OCI-LY7 (cell line): ENCODE results near the gene HAND1.

Experiments used
- EZH2phosphoT487 ChIP-seq: fragments of 200-600 bp; sonication (generic); IDR thresholded peaks from 2 replicates; pipeline ENCODE4 v1.6.1; 2018; ENCODE audit warnings: low read depth, borderline replicate concordance, mild to moderate bottlenecking, mixed run types, antibody characterized with exemption, low read length, moderate library complexity, mixed read lengths
- TF ChIP-seq, protein P1 (sequence below): fragments of 200-600 bp; sonication (generic); conservative IDR thresholded peaks from 2 replicates; pipeline ENCODE4 v1.5.1; 2014; ENCODE audit warnings: mild to moderate bottlenecking, antibody characterized with exemption, low read length, moderate library complexity, mixed read lengths

DNA sequence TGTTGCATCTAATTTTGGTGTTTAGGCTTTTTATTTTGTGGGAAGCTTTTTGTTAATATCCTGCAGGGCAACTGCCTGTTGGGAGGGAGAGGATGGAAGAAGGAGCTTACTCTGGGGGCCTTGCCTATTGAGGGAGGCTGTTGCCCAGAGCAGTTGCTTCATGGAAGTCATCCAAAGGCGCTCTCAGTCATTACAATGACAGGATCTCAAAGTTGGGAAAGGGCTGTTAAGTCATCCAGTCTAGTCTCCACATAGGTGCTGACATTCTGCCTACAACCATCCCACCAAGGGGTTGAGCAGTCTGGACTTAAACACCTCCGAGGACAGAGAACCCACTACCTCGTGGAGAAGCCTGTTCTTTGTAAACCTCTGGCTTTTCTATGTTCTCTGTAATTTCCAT lies 19.0 kb downstream of the HAND1 start:
- no peak for TF ChIP-seq EZH2phosphoT487
- TF ChIP-seq, protein P1, sequence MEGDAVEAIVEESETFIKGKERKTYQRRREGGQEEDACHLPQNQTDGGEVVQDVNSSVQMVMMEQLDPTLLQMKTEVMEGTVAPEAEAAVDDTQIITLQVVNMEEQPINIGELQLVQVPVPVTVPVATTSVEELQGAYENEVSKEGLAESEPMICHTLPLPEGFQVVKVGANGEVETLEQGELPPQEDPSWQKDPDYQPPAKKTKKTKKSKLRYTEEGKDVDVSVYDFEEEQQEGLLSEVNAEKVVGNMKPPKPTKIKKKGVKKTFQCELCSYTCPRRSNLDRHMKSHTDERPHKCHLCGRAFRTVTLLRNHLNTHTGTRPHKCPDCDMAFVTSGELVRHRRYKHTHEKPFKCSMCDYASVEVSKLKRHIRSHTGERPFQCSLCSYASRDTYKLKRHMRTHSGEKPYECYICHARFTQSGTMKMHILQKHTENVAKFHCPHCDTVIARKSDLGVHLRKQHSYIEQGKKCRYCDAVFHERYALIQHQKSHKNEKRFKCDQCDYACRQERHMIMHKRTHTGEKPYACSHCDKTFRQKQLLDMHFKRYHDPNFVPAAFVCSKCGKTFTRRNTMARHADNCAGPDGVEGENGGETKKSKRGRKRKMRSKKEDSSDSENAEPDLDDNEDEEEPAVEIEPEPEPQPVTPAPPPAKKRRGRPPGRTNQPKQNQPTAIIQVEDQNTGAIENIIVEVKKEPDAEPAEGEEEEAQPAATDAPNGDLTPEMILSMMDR, result no peak
